Stomach (tissue), 4 donors: ENCODE results near the gene MALAT1.

Source experiments
- EP300 ChIP-seq: sonication (generic); formaldehyde crosslinking; IDR thresholded peaks from one replicate; pipeline ENCODE4 v1.6.1; 2017; ENCODE audit warnings: antibody characterized with exemption
- POLR2A ChIP-seq, 4 donors: fragments of 450-650 bp; IDR thresholded peaks; one replicate each; pipeline ENCODE4 v1.6.1; 2016; ENCODE audit warnings: antibody characterized with exemption in 4 of 4, control low read depth in 2 of 4, mild to moderate bottlenecking in 1 of 4, moderate library complexity in 1 of 4
- POLR2AphosphoS5 ChIP-seq, 3 donors: sonication (generic); formaldehyde crosslinking; IDR thresholded peaks; one replicate each; pipeline ENCODE4 v1.6.1; 2016; ENCODE audit warnings: antibody characterized with exemption in 3 of 3
- TF ChIP-seq, protein P1 (sequence below), 7 experiments: fragments of 450-650 bp in 4 of 7; fragments of 200-600 bp in 3 of 7; sonication (generic) in 3 of 7; IDR thresholded peaks; one replicate each; pipeline ENCODE4 v1.5.1; 2016 to 2019; ENCODE audit warnings: antibody characterized with exemption in 7 of 7, control low read depth in 2 of 7, mild to moderate bottlenecking in 1 of 7

DNA sequence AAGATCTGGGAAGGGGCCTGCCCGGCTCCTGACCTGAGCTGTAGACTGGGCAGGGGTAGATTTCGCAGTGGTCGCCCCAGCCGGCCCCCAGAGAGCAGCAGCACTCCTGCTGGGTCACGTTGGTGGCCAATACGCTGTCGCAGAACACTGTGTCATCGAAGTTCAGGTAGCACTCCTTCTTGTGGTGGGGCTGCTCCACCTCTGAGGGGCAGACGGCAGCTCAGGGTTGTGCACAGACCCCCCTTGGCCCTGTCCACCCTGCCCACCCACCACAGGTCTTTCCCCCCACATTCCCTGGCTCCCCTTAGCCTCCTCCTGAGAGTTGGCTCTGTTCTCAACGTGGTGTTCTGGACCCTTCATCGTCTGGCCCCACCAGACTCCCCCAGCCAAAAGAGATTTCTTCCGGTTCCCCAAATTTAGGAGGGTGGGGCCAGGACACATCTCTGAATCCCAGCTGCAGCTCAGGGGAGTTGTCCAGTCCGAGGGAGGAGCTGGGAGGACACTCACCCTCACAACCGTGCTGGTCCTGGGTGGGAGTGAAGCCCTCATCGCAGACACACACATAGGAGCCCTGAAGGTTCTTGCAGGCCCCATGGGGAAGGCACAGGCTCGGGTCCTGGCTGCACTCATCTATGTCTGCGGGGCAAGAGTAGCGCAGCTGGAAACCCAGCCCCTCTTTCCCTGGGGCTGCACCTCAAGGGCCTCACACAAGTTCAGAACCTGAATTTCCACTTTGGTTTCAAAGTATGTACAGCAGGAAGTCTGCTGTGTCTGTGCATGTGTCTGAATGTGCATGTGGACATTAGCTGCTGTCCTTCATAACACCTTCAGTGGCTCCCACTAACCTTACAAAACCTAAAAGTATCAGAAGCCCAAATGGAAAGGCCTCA is 42.5 kb downstream of the MALAT1 start:
- TF ChIP-seq, protein P1, sequence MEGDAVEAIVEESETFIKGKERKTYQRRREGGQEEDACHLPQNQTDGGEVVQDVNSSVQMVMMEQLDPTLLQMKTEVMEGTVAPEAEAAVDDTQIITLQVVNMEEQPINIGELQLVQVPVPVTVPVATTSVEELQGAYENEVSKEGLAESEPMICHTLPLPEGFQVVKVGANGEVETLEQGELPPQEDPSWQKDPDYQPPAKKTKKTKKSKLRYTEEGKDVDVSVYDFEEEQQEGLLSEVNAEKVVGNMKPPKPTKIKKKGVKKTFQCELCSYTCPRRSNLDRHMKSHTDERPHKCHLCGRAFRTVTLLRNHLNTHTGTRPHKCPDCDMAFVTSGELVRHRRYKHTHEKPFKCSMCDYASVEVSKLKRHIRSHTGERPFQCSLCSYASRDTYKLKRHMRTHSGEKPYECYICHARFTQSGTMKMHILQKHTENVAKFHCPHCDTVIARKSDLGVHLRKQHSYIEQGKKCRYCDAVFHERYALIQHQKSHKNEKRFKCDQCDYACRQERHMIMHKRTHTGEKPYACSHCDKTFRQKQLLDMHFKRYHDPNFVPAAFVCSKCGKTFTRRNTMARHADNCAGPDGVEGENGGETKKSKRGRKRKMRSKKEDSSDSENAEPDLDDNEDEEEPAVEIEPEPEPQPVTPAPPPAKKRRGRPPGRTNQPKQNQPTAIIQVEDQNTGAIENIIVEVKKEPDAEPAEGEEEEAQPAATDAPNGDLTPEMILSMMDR (IDR thresholded peaks at IDR 0.05) = no peak
- no peak for TF ChIP-seq POLR2A (IDR thresholded peaks at IDR 0.05)
- no peak for TF ChIP-seq EP300
- TF ChIP-seq POLR2AphosphoS5 (IDR thresholded peaks at IDR 0.05) = no peak
